Breast epithelium (tissue), 3 donors: ENCODE results near the gene NAT10.

Source experiments
- POLR2A ChIP-seq: fragments of 450-650 bp; IDR thresholded peaks from one replicate; pipeline ENCODE4 v1.6.1; 2016; ENCODE audit warnings: antibody characterized with exemption, mild to moderate bottlenecking, moderate library complexity
- TF ChIP-seq, protein P1 (sequence below), 3 donors: fragments of 450-650 bp; IDR thresholded peaks; one replicate each; pipeline ENCODE4 v1.5.1; 2016 to 2017; ENCODE audit warnings: antibody characterized with exemption in 3 of 3, mild to moderate bottlenecking in 3 of 3, moderate library complexity in 3 of 3

DNA sequence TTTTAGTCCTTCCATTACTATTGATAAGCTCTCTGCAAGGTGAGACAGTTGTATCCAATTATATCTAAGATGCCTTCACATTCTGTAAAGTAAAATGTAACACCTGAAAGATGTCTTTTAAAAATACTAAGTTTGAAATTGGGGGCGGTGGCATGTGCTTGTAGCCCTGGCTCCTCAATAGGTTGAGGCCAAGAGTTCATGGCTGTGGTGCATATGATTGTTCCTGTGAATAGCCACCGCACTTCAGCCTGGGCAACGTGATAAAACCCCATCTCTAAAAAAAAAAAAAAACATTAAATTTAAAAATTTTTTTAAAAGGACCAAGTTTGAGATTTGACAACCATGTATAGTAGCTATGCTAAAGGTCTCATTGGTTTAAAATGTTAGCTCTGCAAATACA is 33.4 kb upstream of the NAT10 start:
- TF ChIP-seq, protein P1, sequence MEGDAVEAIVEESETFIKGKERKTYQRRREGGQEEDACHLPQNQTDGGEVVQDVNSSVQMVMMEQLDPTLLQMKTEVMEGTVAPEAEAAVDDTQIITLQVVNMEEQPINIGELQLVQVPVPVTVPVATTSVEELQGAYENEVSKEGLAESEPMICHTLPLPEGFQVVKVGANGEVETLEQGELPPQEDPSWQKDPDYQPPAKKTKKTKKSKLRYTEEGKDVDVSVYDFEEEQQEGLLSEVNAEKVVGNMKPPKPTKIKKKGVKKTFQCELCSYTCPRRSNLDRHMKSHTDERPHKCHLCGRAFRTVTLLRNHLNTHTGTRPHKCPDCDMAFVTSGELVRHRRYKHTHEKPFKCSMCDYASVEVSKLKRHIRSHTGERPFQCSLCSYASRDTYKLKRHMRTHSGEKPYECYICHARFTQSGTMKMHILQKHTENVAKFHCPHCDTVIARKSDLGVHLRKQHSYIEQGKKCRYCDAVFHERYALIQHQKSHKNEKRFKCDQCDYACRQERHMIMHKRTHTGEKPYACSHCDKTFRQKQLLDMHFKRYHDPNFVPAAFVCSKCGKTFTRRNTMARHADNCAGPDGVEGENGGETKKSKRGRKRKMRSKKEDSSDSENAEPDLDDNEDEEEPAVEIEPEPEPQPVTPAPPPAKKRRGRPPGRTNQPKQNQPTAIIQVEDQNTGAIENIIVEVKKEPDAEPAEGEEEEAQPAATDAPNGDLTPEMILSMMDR (IDR thresholded peaks at IDR 0.05) = no peak
- no peak for TF ChIP-seq POLR2A
